SU-DHL-6 (cell line): ENCODE measurements around the gene SERPINB10.

ENCODE experiments used
- CTCF ChIP-seq: fragments of 200-600 bp; sonication (generic); IDR thresholded peaks from one replicate; pipeline ENCODE4 v1.5.1; 2017; ENCODE audit warnings: antibody characterized with exemption, mild to moderate bottlenecking, low read length, moderate library complexity; ENCODE audit not compliant: insufficient read depth, poor library complexity, severe bottlenecking
- EZH2phosphoT487 ChIP-seq: fragments of 200-600 bp; sonication (generic), shearing (Covaris generic); conservative IDR thresholded peaks from 2 replicates; pipeline ENCODE4 v1.6.1; 2018; ENCODE audit warnings: mild to moderate bottlenecking, antibody characterized with exemption, low read length, moderate library complexity, mixed read lengths

- no peak for TF ChIP-seq CTCF
- no peak for TF ChIP-seq EZH2phosphoT487
Measured at GRCh38 chr18:63860531-63860930, 47.2 kb upstream of the SERPINB10 start.
